ENCODE measurements around the gene EMX2. TPM values are rescaled to one million over a fixed set of nuclear protein-coding genes. Genes with fewer than 3 reads are reported as not detected.

EMX2 gene
- total and polyA plus RNA-seq, 2 donors (not counting 3 experiments of a cell fraction or from before 2014, with no cell fraction given) = not detected

GRCh38 chr10:117532451-117533107, 10.0 kb upstream of the EMX2 start:
- H3K79me2 ChIP-seq (ENCODE audit: control insufficient read depth, insufficient read depth, low read length) = no peaks in the 10 kb centered on the region
- ChIA-PET POLR2A (no interaction called here), CTCF (interaction anchor here (0.8 to 3.5 kb wide), 4 partner anchors 11 to 927 kb away, joined by 3 to 19 read pairs (median 4); no protein-coding TSS in a partner anchor)
- intact Hi-C loops (cut with micrococcal nuclease) = no loop called here
- no peaks in the 10 kb centered on the region for H3K9me1 ChIP-seq (replicated peaks; ENCODE audit: control insufficient read depth, extremely low read depth, insufficient read depth, low read length)
- H3K27me3 ChIP-seq (ENCODE audit: control insufficient read depth in 2 of 2, insufficient read depth in 2 of 2, low read length in 2 of 2) = peaks cover 73 to 75% of the 10 kb centered on the region in 2 experiments
- dilution Hi-C loops (cut with MboI; ENCODE audit: extremely low pct_ligation_motif_present, low sequenced_read_pairs) = no loop called here
- DNase-seq (ENCODE audit: low read depth, low spot score) (no peak), FAIRE-seq (no peak)
- H3K4me2 ChIP-seq (ENCODE audit: insufficient read depth, low read length) = no peak overlapping the region
- H3K4me3 ChIP-seq (replicated peaks in 1 of 3; ENCODE audit: insufficient read depth in 1 of 3, low read depth in 1 of 3, low read length in 3 of 3) = no peak overlapping the region
- no peak for TF ChIP-seq MYC (IDR thresholded peaks at IDR 0.05; ENCODE audit: low read depth, low read length)
- TF ChIP-seq CTCF (IDR thresholded peaks at IDR 0.05; ENCODE audit: extremely low read depth in 1 of 2, insufficient read depth in 1 of 2, low read depth in 1 of 2, low read length in 2 of 2) = no peak
- no peak for TF ChIP-seq POLR2A (IDR thresholded peaks at IDR 0.05; ENCODE audit: low read depth, low read length)
- TF ChIP-seq EZH2 (IDR thresholded peaks at IDR 0.05; ENCODE audit: borderline replicate concordance, low read depth, low read length, severe bottlenecking) = no peak
- TF ChIP-seq FOS (IDR thresholded peaks at IDR 0.05; ENCODE audit: borderline replicate concordance, insufficient read depth, low read length) = no peak
- H3K9me3 ChIP-seq (replicated peaks; ENCODE audit: control insufficient read depth, insufficient read depth, low read length) = no peaks in the 10 kb centered on the region
- no TSS peak for BruUV-seq (replicated peaks)
- H3K36me3 ChIP-seq (ENCODE audit: control insufficient read depth in 2 of 2, extremely low read depth in 1 of 2, insufficient read depth in 2 of 2, low read length in 2 of 2) = no peaks in the 10 kb centered on the region
- H3K4me1 ChIP-seq (ENCODE audit: control insufficient read depth, extremely low read depth, insufficient read depth, low read length) = no peaks in the 10 kb centered on the region
- H3K9ac ChIP-seq (replicated peaks; ENCODE audit: extremely low read depth, insufficient read depth, low read length) = no peak overlapping the region
- no peaks in the 10 kb centered on the region for H4K20me1 ChIP-seq (replicated peaks; ENCODE audit: control insufficient read depth, extremely low read depth, insufficient read depth, low read length)
- no peak overlapping the region for H2AFZ ChIP-seq (ENCODE audit: low read depth, low read length)
- no peak overlapping the region for H3K27ac ChIP-seq (ENCODE audit: insufficient read depth, low read depth, low read length)
